HepG2 (cell line): Measurements from ENCODE around the gene C14orf132.

Experiments
- TCF7L2 ChIP-seq: IDR thresholded peaks from 2 replicates; pipeline ENCODE4 v1.6.1; 2011; ENCODE audit warnings: mild to moderate bottlenecking, low read depth, low read length, moderate library complexity
- ZNF598 ChIP-seq: sonication (generic); formaldehyde crosslinking; IDR thresholded peaks from 2 replicates; pipeline ENCODE4 v1.5.1; 2020; ENCODE audit warnings: mild to moderate bottlenecking, missing genetic modification reagents, borderline replicate concordance
- TF ChIP-seq, protein P1 (sequence below): sonication (generic); formaldehyde crosslinking; conservative IDR thresholded peaks from 2 replicates; pipeline ENCODE4 v1.4.0; 2020; ENCODE audit warnings: missing genetic modification reagents

DNA sequence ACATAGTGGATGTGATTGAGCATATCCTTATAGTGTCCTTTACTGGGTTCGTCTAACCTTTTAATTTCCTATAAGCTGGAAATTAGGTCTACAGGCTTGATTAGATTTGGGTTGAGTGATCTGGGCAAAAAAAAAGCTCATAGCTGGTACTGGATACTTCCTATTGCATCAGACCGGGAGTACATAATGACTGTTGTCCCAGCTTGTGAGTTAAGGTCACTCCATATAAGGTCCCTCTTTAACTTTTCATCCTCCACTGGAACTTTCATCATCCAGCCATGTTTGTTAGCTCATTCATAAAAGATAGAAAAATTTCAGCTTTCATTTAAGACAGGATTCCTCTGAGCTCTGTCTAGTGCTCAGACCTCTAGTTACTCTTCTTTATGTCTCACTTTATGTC, 80.8 kb downstream of the C14orf132 start:
- TF ChIP-seq, protein P1, sequence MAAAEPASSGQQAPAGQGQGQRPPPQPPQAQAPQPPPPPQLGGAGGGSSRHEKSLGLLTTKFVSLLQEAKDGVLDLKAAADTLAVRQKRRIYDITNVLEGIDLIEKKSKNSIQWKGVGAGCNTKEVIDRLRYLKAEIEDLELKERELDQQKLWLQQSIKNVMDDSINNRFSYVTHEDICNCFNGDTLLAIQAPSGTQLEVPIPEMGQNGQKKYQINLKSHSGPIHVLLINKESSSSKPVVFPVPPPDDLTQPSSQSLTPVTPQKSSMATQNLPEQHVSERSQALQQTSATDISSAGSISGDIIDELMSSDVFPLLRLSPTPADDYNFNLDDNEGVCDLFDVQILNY, result no peak
- TF ChIP-seq TCF7L2, result no peak
- no peak for TF ChIP-seq ZNF598
